Activated CD8-positive, alpha-beta T cell treated with anti-CD3 and anti-CD28 coated beads, Interleukin-2, amount 10 ng/mL, durations not matched to agents 7 days and 5 days (primary cell): Measurements from ENCODE around the gene KCNAB2. TPM values are rescaled to one million over a fixed set of nuclear protein-coding genes. Genes with fewer than 3 reads are reported as not detected.

Experiments used
- ATAC-seq: fragments of 150-1000 bp; cut with Tn5 transposase; one replicate; pipeline ENCODE4 v1.10.0; 2021; ENCODE audit warnings: moderate library complexity
- CTCF ChIA-PET: fragments of 350-600 bp; sonication (Branson Sonifier 250); formaldehyde crosslinking; loops from one replicate; lab custom pipeline; 2021; ENCODE audit warnings: antibody characterized with exemption; lab: Charles Lee
- POLR2A ChIA-PET: fragments of 350-600 bp; sonication (Branson Sonifier 250); formaldehyde crosslinking; loops from one replicate; lab custom pipeline; 2021; ENCODE audit warnings: antibody characterized with exemption; lab: Charles Lee
- DNase-seq: peaks from one replicate; pipeline ENCODE4 v3.0.0-alpha.2; 2020
- H3K27ac Mint-ChIP-seq: one replicate; pipeline ENCODE4 v1.8.0; 2021; ENCODE audit warnings: mild to moderate bottlenecking, mixed read lengths
- H3K27me3 Mint-ChIP-seq: one replicate; pipeline ENCODE4 v1.8.0; 2021; ENCODE audit warnings: low read depth, mixed read lengths
- H3K36me3 Mint-ChIP-seq: one replicate; pipeline ENCODE4 v1.8.0; 2021; ENCODE audit warnings: low read depth, mixed read lengths
- H3K4me1 Mint-ChIP-seq: one replicate; pipeline ENCODE4 v1.8.0; 2021; ENCODE audit warnings: low read depth, mixed read lengths
- H3K4me3 Mint-ChIP-seq: one replicate; pipeline ENCODE4 v1.8.0; 2021; ENCODE audit warnings: mild to moderate bottlenecking, mixed read lengths
- H3K9me3 Mint-ChIP-seq: one replicate; pipeline ENCODE4 v1.8.0; 2022; ENCODE audit warnings: mixed read lengths; ENCODE audit not compliant: insufficient read depth
- total RNA-seq, 2 experiments: library from RNA; stranded (reverse); gene quantifications; one replicate each; pipeline ENCODE4 v1.2.3, GENCODE V29; 2021

The KCNAB2 gene
- total RNA-seq, 2 experiments from 2014 or later: 343 to 360 TPM

- Mint-ChIP-seq H3K27ac (peak overlapping the region; percentile 58), H3K9me3 (no peaks in the 10 kb centered on the region), H3K4me3 (no peak overlapping the region), H3K36me3 (peaks cover 67% of the 10 kb centered on the region), H3K4me1 (peaks cover 84% of the 10 kb centered on the region), H3K27me3 (no peaks in the 10 kb centered on the region)
- no peak for DNase-seq
- ChIA-PET POLR2A (no interaction called here), CTCF (interaction anchor here (1.1 to 2.1 kb wide), 3 partner anchors 42 to 44 kb away, joined by 3 to 13 read pairs (median 3); partner anchors contain the start of gene NPHP4)
- no peak for ATAC-seq
These were observed 11.0 kb upstream of the KCNAB2 start for GRCh38 chr1:6034750-6035096.

- Mint-ChIP-seq H3K36me3 (peaks cover 64% of the 10 kb centered on the region), H3K4me1 (peaks cover 84% of the 10 kb centered on the region), H3K9me3 (no peaks in the 10 kb centered on the region), H3K4me3 (no peak overlapping the region), H3K27me3 (no peaks in the 10 kb centered on the region), H3K27ac (peak overlapping the region; percentile 58)
- DNase-seq (no peak), ATAC-seq (no peak)
- CTCF ChIA-PET: interaction anchor here (0.7 to 2.1 kb wide), 2 partner anchors 42 to 164 kb away, joined by 3 to 13 read pairs; partner anchors contain the start of genes NPHP4 and RPL22
- POLR2A ChIA-PET: interaction anchor here (1.5 kb wide), 1 partner anchor 41 kb away, joined by 3 read pairs; no protein-coding TSS in a partner anchor
These were observed 10.4 kb upstream of the KCNAB2 start for GRCh38 chr1:6035303-6035702.

DNA sequence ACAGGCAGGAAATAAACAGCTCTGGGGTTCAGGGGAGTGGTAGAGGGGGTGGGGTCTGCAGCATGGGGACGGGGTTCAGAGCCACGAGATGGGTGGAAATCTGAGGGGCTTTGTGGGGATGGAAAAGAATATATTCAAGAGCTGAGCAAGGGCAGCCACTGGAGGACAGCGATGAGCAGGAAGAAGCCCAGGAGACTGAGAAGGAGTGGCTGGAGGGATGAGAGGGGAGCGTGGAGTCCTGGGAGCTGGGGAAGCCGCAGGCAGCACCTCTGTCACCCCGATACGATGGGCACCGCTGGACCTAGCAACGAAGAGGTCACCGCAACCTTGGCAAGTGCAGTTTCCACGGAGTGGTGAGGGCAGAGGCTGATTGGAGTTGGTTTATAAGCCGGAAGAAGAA, 10.0 kb upstream of the KCNAB2 start:
- Mint-ChIP-seq H3K36me3 (peaks cover 61% of the 10 kb centered on the region), H3K27me3 (no peaks in the 10 kb centered on the region), H3K4me3 (no peak overlapping the region), H3K9me3 (no peaks in the 10 kb centered on the region), H3K27ac (peak overlapping the region; percentile 14), H3K4me1 (peaks cover 81% of the 10 kb centered on the region)
- ChIA-PET CTCF (interaction anchor here (0.7 kb wide), 1 partner anchor 164 kb away, joined by 3 read pairs; the partner anchor contains the start of gene RPL22), POLR2A (interaction anchor here (0.7 to 1.5 kb wide), 2 partner anchors 40 to 41 kb away, joined by 3 read pairs; no protein-coding TSS in a partner anchor)
- no peak for ATAC-seq
- no peak for DNase-seq

- peak; percentile 60 for ATAC-seq
- Mint-ChIP-seq H3K9me3 (no peaks in the 10 kb centered on the region), H3K27me3 (no peaks in the 10 kb centered on the region), H3K27ac (peak overlapping the region; percentile 84), H3K36me3 (peaks cover 62% of the 10 kb centered on the region), H3K4me1 (peaks cover 80% of the 10 kb centered on the region), H3K4me3 (no peak overlapping the region)
- ChIA-PET POLR2A (interaction anchor here (1.2 to 2.0 kb wide), 4 partner anchors 9 to 45 kb away, joined by 4 to 6 read pairs (median 5); partner anchors contain the start of gene NPHP4), CTCF (interaction anchor here (1.1 to 1.8 kb wide), 2 partner anchors 16 to 43 kb away, joined by 3 to 7 read pairs; no protein-coding TSS in a partner anchor)
- DNase-seq: peak; percentile 52
These were observed 8.3 kb upstream of the KCNAB2 start for GRCh38 chr1:6037338-6037762.

- POLR2A ChIA-PET: no interaction called here
- H3K27me3 Mint-ChIP-seq: no peaks in the 10 kb centered on the region
- H3K36me3 Mint-ChIP-seq: peaks cover 61% of the 10 kb centered on the region
- CTCF ChIA-PET: interaction anchor here (0.7 kb wide), 1 partner anchor 147 kb away, joined by 3 read pairs; no protein-coding TSS in a partner anchor
- no peak for DNase-seq
- H3K9me3 Mint-ChIP-seq: no peaks in the 10 kb centered on the region
- H3K4me3 Mint-ChIP-seq: no peak overlapping the region
- H3K27ac Mint-ChIP-seq: no peak overlapping the region
- peaks cover 70% of the 10 kb centered on the region for H3K4me1 Mint-ChIP-seq
- ATAC-seq: no peak
These were observed 7.1 kb upstream of the KCNAB2 start for GRCh38 chr1:6038603-6039002.

DNA sequence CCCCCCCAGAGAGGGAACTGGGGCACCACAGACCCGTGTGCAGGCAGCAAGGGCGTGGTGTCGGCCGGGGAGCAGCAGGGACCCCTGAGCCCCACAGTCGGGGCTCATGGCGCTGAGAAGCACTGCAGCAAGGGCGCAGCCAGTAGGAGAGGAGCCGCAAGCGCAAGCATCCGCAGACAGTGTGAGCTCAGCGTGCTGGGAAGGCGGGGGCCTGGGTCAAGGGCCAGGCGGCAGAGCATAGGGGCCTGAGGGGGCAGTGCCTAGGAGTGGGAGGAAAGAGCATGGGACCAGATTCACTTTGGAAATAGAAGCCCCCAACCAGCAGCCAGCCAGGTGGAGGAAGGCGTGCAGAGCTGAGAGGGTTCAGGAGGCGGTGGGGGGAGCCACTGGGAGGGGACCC, 6.7 kb upstream of the KCNAB2 start:
- H3K4me1 Mint-ChIP-seq: peaks cover 71% of the 10 kb centered on the region

DNA sequence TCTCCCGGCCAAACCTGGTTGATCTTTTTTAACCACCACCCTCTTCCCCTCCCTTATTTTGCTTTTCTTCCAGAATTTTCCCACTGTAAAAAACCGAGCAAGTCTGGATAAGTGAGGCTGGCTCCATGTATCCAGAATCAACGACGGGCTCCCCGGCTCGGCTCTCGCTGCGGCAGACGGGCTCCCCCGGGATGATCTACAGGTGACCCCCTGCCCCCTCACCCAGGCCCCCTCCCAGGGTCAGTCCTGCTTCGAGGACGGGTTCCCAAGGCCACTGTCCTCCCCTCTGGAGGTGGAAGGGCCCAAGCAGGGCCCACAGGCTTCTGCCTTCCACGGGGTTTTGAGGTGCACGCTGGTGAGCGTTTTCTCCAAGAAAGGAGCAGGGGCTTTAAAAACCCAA, 5.2 kb upstream of the KCNAB2 start:
- Mint-ChIP-seq H3K36me3 (peaks cover 69% of the 10 kb centered on the region), H3K4me1 (peaks cover 59% of the 10 kb centered on the region), H3K9me3 (no peaks in the 10 kb centered on the region), H3K27me3 (no peaks in the 10 kb centered on the region), H3K4me3 (no peak overlapping the region), H3K27ac (no peak overlapping the region)
- ChIA-PET POLR2A (no interaction called here), CTCF (no interaction called here)
- ATAC-seq (no peak), DNase-seq (no peak)

More for the DNA sequence above, 6.7 kb upstream of the KCNAB2 start:
- Mint-ChIP-seq H3K36me3 (peaks cover 65% of the 10 kb centered on the region), H3K4me3 (no peak overlapping the region), H3K27ac (no peak overlapping the region), H3K27me3 (no peaks in the 10 kb centered on the region), H3K9me3 (no peaks in the 10 kb centered on the region)
- ATAC-seq (no peak), DNase-seq (no peak)
- CTCF ChIA-PET: no interaction called here
- POLR2A ChIA-PET: no interaction called here

DNA sequence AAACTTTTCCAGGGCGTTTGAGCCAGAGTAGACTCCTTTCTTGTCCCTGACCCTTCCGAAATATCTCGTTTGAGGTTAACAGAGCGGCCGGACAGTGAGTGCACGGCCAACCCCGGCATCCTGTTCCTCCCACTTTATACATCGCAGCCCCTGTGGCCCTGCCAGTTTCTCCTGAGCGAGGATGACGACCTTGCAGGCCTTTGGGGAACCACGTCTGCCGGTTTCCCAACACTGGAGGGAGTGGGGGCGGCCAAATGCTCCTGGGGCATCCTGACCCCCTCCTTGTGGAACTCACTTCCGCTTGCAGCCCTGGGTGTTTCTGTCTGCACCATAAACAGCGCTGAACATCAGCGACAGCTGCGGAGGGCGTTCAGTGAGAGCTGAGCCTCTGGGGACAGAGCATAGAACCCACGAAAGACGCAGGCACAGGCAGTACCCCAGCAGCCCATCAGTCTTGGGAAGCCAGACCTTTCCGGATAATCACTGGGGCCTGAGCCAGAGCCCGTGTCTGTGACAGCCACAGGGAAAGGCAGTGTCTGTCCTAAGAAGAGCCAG, 4.8 kb upstream of the KCNAB2 start:
- peaks cover 66% of the 10 kb centered on the region for H3K36me3 Mint-ChIP-seq
- ChIA-PET CTCF (no interaction called here), POLR2A (no interaction called here)
- DNase-seq (no peak), ATAC-seq (no peak)
- H3K27me3 Mint-ChIP-seq: no peaks in the 10 kb centered on the region
- H3K4me3 Mint-ChIP-seq: no peak overlapping the region
- peaks cover 54% of the 10 kb centered on the region for H3K4me1 Mint-ChIP-seq
- H3K9me3 Mint-ChIP-seq: no peaks in the 10 kb centered on the region
- no peak overlapping the region for H3K27ac Mint-ChIP-seq

- Mint-ChIP-seq H3K27ac (peak overlapping the region; percentile 69), H3K4me3 (no peak overlapping the region), H3K9me3 (no peaks in the 10 kb centered on the region), H3K4me1 (peaks cover 49% of the 10 kb centered on the region), H3K27me3 (no peaks in the 10 kb centered on the region), H3K36me3 (peaks cover 65% of the 10 kb centered on the region)
- CTCF ChIA-PET: interaction anchor here (0.6 to 1.0 kb wide), 4 partner anchors 12 to 142 kb away, joined by 3 to 4 read pairs (median 3); no protein-coding TSS in a partner anchor
- no peak for ATAC-seq
- POLR2A ChIA-PET: no interaction called here
- DNase-seq: peak; percentile 31
These were observed 4.1 kb upstream of the KCNAB2 start for GRCh38 chr1:6041432-6042062.

DNA sequence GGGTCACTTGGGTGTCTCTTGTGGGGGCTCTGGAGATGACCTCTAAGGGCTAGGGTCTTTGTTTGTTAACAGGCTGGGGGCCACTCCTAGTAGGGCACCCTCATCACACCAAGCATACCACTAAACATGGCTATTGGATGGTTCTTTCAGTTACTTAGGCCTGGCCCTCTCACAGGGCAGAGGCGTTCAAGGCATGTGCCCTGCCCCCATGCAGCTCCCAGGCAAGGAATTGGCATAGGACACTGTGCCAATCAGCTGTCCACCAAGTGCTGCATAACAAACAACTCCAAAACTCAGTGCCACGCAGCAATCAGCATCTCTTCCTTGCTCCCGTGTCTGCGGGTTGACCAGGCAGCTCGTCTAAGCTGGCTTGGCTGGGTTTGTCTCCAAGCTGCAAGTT, 2.1 kb upstream of the KCNAB2 start:
- Mint-ChIP-seq H3K9me3 (no peaks in the 10 kb centered on the region), H3K27me3 (no peaks in the 10 kb centered on the region), H3K4me1 (peaks cover 38% of the 10 kb centered on the region), H3K36me3 (peaks cover 68% of the 10 kb centered on the region), H3K27ac (no peak overlapping the region), H3K4me3 (no peak overlapping the region)
- POLR2A ChIA-PET: no interaction called here
- DNase-seq: no peak
- no peak for ATAC-seq
- CTCF ChIA-PET: no interaction called here

DNA sequence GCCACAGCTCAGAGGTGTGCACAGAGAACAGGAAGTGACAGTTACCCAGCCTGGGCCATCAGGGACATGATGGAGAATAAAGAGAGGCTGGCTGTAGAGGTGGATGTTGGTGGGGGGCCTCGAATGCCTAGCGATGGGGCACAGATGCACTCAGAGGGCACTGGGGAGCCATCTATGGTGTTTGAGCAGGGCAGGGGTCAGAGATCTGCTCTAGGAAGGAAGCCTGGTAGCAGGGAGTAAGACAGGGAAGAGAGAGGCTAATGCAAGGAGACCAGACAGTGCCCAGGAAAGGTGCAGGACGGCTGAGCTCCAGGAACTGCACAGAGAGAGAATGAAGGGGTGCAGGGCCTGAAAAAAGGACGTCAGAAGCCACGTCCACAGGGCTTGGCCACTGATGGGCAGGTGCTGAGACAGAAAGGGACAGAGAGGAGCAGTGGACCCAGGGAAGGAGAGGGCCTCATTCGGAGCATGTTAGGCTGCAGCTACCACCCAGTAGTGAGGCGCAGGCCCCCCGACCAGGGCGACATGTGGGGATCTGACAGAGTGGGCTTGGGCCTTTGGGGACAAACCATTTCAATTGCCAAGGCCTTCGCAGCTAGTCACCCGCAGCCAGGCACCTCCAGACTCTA, 1.1 kb upstream of the KCNAB2 start:
- CTCF ChIA-PET: no interaction called here

More for the DNA sequence above, 1.1 kb upstream of the KCNAB2 start:
- peaks cover 31% of the 10 kb centered on the region for H3K4me1 Mint-ChIP-seq
- POLR2A ChIA-PET: interaction anchor here (1.0 kb wide), 1 partner anchor 19 kb away, joined by 3 read pairs; no protein-coding TSS in a partner anchor
- H3K36me3 Mint-ChIP-seq: peaks cover 69% of the 10 kb centered on the region
- H3K9me3 Mint-ChIP-seq: no peaks in the 10 kb centered on the region
- no peaks in the 10 kb centered on the region for H3K27me3 Mint-ChIP-seq
- no peak for ATAC-seq
- no peak overlapping the region for H3K4me3 Mint-ChIP-seq
- no peak for DNase-seq
- peak overlapping the region; percentile 27 for H3K27ac Mint-ChIP-seq
